AG08395 (cell line): ENCODE data around the gene SLIT1.

Experiments
- DNase-seq: peaks from one replicate; pipeline ENCODE4 v3.0.0; 2012; ENCODE audit warnings: mixed read lengths, low spot score

SLIT1 gene

DNA sequence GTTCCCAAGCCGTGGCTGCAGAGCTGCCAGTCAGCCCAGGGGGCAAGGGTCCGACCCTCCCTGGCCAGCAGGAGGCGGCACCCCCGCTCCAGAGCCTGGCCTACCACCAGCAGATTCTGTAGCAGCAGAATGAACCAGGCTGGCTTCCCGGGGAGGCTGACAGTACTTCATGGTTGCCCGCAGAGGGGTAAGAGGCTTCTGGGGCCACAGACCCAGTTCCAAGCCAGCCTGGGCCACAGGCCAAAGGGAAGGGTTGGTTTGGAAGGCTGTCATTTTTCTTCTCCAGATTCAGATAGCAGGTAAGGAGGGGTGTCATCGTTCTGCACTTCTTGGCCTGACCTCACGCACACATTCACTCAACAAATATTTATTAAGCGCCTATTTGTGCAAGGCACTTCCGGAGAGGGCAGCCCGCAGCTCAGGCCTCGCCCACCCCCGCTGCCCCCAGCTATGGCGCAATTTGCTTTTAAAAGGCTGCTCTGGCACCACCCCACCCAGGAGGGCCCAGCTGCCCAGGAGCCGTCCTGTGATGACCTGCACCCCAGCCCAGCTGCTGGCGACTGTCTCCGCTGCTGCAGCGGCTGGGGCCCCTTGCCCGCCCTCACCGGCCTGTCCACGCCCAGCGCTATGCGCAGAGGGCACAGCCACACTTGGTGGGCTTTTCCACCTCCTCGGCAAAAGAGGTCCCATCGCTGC lies 185.1 kb downstream of the SLIT1 start:
- DNase-seq = no peak

DNA sequence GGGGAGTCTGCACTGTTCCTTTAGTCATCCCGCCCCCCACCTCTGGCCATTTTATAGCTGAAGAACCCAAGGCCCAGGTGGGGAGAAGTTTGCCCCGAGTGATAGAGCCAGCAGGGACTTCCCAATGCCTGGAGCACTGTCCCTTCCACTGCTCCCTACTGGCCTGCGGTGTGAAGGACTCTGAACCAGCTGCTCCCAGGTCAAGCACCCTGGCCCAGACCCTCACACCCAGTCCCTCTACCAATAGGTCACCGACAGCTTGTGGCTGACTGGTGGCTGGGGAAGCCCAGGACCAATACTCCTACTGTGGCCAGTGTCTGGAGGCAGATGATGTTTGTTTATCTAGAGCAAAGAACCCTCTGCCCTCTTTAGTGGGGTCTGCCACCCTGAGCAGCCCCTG lies 185.8 kb downstream of the SLIT1 start:
- no peak for DNase-seq

DNA sequence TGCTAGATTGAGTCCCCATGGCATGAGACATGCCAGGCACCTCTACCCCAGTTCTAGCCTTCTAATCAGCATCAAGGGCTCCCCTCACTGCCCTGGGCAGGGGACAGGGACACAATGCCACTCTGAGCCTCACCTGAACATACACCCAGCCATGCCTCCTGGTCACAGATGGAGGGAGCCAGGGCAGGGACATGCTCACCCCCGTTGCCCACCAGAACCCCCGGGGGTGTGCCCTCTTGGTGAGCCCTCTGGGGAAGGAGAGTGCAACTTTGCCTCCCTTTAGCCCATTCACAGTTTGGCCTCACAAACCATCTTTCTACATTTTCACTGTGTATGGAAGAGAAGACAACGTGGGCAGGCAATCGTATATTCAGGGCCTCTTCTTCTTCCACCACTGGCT lies 186.4 kb downstream of the SLIT1 start:
- DNase-seq = no peak

DNA sequence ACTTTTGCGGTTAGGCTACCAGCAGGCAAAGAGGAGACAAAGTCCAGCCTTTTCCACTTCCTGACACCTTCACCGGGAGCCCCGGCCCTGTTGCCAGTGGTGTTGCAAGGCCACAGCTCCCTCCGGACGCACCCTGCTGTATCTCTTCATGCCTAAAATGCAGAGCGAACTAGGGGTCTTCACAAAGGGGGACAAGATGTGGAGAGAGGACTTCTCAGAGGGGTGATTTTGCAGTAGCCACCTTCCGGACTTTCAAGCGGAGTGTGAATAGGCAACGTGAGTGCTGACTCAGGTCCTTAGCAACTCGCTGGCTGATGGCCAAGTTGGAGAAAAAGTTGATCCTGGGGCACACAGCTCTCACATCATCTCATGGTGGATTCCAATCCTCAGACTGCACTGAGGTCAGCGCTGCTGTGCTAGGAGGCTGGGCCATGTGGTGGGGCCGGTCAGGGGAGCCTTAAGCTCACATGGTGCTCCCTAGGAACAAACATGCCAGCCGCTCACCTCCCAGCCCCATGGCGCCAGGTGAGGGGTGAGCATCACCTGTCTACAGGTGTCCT lies 187.3 kb downstream of the SLIT1 start:
- no peak for DNase-seq

DNA sequence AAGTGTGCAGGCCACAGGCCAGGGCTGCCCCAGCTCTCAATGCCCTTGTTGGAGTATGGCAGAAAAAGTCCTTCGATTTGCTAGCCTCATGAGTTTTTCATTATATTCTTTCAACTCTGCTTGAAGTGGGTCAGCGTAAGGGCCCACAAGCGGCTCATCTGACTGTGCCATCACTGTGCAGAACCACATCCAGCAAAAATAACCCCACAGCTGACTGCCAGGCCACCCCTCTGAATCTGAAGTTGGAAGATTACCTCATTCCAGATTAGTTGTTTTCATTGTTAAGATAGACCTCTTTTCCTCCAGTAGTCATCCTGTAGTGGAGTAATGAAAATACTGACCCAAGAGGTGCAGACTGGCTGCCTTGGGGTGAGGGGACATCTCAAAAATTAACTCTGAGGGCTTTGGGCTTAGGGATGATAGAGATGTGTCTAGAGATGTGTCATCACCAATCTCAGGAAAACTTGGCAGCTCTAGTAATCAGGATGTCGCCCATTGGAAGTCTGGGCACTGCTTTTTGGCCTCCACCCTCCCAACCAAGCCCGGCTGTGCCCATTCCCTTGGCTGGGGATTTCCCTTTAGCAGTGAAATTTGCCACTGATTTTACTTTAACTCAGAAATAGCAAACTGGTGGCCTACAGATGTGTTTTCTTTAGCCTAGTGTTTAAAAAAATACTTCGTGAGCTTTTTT lies 189.3 kb downstream of the SLIT1 start:
- no peak for DNase-seq

DNA sequence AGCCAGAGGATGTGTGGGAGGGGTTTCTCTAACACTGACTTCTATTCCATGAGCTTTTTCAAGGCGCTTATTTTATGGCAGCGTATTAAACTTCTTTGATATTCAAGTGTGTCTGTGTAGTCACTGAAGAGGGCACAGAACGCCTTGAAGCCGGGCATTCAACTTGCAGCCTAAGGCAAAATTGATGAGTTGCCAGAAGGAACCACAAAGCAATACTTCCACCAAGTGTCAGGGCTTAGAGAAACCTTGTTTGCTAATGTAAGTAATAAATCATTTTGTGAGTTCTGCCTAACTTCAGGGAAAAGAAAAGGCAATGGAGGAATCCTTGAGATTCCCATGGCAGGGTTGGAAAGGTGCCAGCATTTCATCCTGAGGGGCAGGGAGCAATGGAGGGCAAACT lies 189.9 kb downstream of the SLIT1 start:
- DNase-seq = no peak

DNA sequence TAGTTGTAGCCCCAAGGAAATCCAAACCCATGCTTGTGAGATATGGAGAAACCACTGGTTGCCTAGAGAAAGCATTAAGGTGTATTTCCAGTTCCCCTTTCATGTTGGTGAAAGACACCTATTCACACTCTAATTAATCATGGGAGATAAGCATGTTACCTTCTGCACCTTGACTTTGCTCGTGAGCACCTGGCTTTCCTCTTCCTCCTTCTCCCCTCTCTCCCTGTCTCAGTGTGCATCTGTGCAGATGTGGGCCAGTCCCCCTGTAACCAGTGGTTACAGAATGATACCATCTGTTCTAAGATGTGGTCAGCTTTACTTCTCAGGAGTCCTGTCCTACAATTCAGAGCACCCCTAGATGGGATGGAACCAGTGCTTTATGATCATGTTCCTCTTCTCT lies 193.0 kb downstream of the SLIT1 start:
- no peak for DNase-seq

DNA sequence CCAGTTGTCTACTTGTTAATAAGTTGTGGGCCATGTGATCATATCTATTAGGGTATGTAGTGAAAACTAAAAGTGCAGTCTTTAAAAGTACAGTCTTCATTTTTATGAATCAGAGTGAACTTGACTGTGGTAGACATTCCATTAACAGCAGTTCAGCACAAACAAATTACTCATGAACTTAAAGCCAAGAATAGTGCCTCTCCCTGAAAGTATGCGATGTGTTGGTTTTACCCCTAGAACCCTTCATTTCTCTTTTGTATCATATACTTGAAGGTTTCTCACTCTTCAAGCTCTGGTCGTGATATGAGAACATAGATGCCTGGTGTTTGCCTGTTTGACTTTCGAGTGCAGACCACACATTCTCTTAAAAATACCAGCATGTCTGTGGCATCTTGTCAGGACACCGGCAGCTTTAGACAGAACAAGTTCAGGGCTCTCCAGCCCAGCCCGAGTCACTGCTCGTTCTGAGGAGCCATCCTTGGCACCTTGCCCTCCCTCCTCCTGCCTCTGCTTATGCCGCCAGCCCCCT lies 194.4 kb downstream of the SLIT1 start:
- peak; percentile 78 for DNase-seq

DNA sequence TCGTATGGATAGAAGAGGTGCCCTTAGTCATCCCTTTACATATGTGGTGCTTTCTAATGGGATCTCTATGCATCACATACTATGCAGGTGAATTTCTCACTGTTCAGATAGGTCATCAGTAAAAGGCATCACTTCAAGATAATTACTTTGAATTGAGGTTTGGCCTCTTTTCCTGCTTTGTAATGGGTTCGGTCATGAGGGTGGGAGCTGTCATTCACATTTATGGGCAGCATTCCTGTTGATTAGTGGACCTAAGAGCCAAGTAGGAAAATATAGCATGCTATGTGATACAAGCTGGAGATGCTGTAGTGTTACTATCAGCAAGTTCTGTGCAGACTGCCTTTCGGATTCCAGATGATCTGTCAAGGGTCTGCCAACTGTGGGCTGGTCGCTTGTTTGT lies 197.3 kb downstream of the SLIT1 start:
- DNase-seq = no peak

DNA sequence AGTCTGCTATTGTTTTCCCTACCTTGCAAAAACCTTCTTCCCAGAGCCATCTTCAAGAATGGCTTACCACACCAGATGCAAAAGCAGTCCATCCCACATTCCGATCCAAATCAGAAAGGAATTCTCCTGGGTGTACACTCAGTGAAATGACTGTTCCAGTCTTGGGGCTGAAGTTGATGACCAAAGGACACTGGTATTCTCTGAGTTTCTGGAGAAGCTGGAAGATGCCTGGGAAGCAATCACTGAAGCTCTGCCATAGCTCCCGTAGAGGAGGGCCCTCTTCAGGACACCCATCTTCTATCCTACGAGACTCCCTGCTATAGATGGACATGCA lies 197.9 kb downstream of the SLIT1 start:
- peak; percentile 82 for DNase-seq

DNA sequence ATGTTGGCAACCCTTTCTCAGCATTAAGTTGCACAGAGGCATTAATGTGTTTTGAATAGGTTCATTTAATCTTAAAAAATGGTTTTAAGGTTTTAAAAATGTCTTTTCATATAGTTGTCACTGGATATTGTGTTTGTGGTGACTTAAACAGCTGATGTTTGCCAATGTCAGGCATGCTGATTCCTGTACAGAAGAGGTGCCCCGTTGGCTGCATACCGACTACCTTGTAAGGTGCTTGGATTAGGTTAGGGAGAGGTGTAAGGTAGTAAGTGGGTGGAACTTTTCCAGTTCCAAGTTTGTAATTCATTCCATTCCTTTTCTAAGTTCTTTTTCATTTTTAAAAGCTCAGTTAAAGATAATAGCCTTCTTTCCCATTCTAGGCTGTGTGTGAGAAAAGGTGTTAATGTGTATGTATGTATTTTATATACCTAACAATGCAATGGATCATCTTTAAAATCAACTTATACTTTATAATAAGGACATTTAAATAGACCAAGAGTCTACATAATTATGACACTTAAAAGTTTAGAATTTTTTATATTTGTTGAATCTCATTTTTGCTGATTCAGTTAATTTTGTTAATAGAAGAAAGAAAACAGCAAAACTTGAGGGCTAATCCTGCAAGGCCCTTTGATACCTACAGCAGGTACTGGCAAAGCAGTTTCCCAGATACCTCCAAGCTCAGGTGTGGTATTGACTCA lies 198.5 kb downstream of the SLIT1 start:
- DNase-seq = no peak

DNA sequence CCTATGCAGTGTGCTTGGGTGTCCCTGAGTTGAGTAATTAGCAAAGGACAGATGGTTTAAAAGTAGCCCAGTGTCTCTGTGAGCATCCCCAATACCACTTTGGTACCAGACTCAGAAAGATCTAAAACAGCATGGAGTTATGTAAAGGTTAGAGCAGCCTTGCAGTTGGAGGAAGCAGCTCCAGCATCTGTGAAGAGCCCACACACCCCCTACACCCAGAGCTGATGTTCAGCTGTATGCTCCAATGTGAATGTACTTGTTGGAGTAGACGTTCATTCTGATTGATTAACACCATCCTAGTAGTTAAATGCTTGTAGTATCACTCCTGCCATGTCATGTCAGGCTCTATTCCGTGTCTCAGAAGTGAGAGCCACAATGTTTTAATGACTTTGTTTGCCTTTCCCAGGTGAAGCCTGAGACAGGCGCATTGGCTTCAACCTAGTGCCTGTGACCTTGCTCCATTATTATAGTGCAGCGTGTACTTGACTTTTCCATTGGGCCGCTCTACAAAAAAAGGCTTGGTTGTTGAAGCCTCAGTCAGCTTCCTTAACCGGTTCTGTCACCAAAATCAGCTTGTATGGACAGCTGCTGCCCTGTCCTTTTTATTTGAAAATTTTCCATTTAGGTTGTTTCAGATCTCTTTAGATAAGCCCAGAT lies 199.4 kb downstream of the SLIT1 start:
- DNase-seq = no peak

DNA sequence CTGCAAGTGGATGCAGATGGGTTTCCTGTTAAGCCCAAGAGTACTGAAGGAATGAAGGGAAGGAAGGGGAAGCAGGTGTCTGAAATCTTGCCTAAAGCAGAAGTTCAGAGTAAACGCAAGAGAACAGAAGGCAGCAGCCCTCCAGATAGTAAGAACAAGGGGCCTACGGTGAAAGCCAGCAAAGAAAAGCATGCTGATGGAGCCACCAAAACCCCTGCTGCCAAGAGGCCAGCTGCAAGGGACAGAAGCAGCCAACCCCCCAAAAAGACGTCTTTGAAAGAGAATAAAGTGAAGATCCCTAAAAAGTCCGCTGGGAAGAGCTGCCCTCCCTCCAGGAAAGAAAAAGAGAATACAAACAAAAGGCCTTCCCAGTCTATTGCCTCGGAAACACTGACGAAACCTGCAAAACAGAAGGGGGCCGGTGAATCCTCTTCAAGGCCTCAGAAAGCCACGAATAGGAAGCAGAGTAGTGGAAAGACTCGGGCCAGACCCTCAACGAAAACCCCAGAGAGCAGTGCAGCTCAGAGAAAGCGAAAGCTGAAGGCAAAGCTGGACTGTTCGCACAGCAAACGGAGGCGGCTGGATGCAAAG lies 201.1 kb downstream of the SLIT1 start:
- no peak for DNase-seq

DNA sequence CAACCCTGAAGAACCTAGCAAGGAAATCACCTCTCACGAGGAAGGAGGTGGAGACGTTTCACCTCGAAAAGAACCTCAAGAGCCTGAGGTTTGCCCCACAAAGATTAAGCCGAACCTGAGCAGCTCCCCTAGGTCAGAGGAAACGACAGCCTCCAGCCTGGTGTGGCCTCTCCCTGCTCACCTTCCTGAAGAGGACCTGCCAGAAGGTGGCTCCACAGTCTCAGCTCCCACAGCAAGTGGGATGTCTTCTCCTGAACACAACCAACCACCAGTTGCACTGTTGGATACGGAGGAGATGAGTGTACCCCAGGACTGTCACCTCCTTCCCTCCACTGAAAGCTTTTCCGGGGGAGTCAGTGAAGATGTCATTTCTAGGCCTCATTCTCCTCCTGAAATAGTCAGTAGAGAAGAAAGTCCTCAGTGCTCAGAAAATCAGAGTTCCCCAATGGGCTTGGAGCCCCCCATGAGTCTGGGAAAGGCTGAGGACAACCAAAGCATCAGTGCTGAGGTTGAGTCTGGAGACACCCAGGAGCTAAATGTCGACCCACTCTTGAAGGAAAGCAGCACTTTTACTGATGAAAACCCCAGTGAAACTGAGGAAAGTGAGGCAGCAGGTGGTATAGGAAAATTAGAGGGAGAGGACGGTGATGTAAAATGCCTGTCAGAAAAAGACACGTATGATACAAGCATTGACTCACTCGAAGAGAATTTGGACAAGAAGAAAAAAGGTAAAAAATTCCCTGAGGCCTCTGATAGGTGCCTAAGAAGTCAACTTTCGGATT lies 203.4 kb downstream of the SLIT1 start:
- DNase-seq = no peak

DNA sequence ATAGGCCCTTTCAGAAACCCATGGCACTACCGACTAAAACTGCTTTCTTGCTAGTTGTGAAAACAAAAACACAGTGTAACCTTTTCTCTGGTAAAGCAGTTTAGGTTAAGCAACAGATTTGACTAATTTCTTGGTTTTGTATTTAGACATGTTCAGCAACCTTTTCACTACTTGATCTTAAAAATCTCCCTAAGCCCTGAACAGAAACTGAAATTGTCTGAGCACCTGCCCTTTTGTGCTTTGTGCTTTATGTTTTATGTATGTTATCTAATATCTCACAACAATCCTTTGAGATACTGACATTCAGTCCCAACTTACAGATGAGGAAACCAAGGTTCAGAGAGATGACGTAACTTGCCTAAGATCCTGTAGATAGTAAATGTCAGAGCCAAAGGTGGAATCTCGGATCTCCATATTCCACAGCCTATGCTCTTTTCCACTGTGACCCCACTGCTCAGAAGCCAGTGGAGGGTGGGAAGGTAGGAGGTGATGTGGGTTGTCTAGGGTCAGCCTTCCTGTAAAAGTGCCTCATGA lies 207.1 kb downstream of the SLIT1 start:
- DNase-seq = no peak

DNA sequence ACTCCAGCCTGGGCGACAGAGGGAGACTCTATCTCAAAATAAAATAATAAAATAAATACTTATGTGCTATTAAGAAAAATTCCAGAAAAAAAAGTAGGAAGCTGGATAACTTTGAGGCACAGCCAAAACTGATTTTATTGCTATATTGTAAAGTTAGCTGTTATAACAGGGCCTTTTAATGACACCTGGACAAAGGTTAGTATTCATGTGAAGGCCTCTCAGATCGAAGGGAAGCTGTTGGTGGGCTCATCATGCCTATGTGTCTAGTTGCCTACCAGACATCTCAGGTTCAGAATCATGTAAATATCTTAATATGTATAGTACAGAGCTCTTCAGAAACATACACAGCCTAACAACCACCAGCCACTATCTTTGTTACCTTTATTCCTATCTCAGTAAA lies 210.6 kb downstream of the SLIT1 start:
- DNase-seq = no peak

DNA sequence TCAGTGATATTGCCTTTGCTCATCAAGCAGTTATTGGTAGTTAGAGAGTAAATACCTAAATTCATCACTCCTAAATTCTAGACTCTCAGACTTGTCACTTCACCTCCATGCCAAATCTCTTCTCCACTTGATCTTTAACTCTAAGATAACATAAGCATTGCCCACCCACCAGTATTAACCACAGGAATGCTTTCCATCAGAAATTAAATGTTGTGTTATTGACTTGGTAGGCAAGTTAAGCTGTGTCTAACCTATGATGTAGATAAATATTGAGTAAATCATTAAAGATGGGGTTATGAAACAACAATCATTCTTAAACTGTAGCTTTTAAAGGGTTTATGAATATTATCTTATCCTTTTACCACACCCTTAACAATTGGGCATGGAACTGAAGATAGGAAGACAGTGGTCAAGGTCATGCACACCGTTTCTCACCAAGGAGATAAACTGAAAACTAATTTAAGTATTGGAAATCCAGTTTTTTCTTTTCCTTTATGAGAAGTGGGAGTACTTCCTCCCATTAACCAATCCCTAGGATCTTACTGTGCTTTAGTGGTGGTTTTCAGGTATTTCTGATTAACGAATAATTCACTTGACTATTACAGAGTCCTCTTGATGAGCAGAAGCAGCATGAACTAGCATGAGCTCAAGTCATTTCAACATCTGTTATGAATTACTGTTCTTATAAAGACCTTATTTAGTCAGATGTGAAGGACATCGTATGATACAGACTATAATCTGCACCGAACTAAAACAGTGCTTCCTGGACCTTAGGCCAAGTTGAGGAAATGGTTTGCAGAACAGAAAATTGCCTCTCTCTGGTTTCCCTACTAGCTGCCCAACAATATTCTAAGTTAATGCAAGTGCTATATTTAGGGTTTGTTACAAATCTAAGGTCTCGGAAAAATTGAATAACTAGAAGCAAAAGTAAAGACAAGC lies 211.7 kb downstream of the SLIT1 start:
- no peak for DNase-seq

DNA sequence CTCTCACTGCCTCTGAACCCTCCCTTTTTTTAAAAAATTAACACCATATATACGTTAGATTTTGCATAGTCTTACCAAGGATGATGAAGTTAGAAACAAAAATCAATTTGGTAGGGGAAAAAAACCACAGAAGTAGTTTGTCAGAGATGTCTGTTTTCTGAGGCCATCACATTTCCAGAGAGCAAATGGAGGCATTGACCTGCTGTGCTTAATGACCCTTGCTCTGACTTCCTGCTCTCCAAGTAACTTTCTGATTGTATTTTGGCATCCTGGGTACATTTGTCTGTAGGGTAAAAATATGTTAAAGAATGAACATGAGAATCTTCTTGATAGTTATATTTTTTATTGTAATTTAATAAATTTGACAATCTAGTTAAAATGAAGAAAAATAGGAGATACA lies 213.5 kb downstream of the SLIT1 start:
- no peak for DNase-seq

DNA sequence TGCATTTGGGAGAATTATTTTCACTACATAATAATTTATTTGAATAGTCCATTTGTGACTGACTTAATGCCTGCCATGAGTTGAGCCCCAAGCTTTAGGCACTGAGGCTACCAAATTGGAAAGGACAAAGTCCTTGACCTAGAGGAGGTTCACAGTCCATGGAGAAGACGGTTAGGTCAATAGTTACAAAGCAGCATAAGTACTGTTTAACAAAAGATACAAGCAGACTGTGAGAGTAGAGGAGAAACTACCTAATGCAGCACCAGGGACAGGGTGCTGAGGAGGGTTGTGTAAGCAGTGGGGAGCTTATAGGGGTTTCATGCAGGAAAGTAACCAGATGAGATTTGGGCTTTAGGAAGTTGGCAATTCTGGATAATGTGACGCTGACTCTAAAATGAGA lies 214.4 kb downstream of the SLIT1 start:
- DNase-seq = no peak
